ENCODE measurements around the gene FGF22.
A peak's percentile ranks its signal among the peaks of the same experiment; 100 is the strongest.
"Not testable (repeated sequence)": the region's sequence is repeated elsewhere in the genome, so short reads cannot be mapped to it uniquely, and the experiment has no call there.

FGF22 gene

DNA sequence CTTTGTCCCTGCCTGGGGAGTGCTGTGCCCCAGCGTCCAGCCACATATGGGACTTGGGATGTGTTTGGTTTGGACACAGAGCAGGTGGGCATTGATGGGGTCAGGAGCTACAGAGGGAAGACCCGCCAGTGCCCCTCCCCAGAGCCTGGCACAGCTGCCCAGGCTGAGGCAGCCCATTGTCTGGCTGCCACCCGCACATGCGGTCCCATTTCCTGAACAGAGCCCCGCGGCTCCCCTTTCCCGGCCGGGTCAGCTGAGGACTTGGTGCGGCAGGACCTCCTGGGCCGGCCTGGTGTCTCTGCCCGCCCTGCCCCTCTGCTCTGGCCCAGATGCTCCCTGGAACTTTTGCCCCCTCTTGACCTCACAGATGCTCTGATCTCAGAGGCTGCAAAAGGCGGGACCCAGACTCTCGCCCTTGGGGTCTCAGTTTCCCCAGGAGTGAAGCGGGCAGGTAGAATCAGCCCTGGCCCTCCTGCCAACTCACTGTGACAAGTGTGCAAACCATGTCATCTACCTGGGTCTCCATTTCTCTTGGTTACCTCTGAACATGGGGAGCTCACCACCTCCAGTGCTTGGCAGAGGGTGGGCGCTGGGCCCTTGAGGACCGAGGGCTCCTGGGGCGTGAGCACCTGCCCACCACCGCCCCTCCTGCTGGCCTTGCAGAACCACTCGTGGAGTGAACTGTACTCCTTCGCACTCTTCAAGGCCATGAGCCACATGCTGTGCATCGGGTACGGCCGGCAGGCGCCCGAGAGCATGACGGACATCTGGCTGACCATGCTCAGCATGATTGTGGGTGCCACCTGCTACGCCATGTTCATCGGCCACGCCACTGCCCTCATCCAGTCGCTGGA is 32.2 kb upstream of the FGF22 start:
- no peak for DNase-seq

DNA sequence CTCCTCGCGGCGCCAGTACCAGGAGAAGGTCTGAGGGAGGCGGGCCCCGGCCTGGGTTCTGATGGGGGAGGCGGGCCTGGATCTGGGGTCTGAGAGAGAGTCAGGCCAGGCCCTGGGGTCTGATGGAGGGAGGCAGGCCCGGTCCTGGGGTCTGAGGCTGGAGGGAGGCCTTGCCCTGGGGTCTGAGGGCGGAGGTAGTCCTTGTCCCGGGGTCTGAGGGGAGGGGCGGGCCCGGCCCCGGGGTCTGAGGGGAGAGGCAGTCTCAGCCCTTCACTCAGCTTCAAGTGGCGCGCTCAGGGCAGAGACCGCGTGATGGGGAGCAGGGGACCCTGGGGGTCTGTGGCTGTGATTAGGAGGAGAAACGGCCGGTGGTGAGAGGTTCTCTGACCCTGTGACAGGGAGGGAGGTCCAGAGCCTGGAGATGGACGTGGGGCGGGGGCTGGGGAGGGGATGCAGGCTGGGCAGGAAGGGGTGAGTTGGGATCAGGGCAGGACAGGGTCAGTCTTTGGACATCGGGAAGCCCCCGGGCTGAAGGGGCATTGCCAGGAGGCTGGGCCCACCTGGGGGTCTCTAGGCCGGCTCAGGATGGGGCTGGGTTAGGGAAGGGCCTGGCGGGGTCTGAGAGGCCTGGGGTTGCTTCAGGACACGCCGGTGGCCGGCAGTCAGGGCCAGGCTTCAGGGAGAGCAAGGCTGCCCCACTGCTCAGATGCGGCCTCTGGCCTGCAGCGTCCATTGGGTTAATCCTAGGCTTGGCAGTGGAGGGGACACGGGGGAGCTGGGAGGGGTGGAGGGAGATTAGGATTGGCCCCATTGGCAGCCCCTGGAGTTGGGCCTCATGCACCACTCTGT is 31.3 kb upstream of the FGF22 start:
- no peak for DNase-seq

DNA sequence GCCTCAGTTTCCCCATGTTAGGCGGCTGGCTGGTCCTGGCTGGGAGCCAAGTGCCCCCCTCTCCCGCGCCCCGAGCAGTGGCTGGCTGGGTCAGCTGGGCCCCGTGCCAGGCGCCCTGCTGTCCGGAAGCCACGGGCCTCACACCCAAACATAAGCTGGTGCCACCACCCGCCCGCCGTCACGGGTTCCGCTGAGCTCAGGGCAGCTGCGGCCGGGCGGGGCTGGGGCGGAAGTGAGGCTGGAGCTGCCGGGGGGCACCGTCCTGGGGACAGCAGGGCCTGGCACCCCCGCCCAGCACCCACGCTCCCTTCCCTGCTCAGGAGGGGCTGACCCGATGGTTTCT is 30.7 kb upstream of the FGF22 start:
- no peak for DNase-seq

DNA sequence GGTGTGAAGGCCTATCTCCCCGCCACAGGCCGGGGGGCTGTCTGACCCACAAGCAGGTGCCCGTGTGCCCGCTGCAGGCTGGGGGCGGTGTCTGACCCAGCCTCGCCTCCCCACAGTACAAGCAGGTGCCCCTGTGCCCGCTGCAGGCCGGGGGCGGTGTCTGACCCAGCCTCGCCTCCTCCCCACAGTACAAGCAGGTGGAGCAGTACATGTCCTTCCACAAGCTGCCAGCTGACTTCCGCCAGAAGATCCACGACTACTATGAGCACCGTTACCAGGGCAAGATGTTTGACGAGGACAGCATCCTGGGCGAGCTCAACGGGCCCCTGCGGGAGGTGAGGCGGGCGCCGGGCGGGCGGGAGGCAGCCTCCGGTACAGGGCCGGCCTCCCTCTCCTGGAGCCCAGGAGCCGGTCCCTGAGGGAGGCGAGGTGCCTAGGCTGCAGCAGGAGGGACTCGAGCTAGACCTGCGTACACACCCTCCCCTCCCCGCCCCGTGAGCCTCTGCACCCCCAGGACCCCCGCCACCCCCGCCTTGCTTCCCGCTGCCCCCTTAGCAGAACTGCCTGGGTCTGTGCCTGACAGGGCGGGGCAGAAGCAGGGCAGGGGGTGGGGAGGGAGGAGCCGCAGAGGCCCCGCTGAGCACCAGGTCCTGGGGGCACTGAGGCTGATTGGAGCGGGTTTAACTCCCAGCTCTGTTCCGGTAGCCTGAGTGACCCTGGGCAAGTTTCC is 29.4 kb upstream of the FGF22 start:
- DNase-seq, result no peak

DNA sequence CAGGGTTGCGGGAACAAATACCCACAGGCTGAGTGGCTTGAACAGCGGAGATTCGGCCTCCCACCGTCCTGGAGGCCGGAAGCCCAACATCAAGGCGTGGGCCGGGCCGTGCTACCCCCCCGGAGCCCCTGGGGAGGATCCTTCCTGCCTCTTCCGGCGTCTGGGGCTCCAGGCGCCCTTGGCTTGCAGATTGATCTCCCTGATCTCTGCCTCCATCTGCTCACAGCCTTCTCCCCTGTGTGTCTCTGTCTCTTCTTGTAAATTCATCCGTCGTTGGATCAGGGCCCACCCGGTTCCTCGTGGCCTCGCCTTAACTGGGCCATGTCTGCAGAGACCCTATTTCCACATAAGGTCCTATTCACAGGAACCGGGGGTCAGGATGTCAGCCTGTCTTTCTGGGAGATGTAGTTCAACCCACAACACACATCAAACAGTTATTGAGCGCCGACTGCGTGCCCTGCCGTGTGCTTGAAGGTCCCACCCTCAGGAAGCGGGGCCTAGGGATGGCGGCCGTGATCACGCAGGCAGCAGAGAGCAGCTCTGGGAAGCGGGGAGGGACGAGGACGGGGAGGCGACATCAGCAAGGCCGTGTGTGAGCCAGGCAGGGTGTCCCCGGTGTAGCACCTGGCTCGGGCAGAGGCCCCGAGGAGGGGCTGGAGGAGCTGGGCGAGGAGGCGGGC is 28.7 kb upstream of the FGF22 start:
- DNase-seq, result peak; percentile 46

DNA sequence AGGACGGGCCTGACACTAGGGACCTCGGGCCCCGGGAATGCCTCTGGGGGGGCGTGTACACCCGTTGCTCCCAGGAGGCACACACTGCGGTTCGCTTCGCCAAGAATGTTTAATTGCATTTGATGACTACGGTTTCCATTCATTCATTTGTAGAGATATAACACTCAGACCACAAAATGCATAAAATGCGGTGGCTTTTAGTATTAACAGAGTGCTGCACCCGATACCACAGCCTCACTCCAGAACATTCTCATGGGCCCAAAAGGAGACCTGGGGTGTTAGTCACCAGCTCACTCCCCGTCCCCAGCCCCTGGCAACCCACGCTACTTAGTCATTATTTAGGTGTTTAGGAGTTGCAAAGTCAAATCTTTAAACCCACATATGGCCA is 28.2 kb upstream of the FGF22 start:
- no peak for DNase-seq

DNA sequence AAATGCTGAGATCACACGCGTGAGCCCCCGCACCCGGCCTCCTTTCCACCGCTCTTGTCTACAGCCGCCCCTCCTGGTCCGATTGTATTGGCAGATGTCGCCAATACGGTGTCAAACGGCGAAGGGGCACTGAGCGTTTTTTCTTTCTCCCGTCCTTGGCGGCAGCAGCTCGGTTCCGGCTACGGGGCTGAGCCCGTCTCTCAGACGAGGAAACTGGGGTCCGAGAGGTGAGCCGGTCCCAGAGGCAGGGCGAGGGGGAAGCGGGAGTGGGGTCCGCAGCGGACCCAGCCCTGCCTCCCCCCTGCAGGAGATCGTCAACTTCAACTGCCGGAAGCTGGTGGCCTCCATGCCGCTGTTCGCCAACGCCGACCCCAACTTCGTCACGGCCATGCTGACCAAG is 26.7 kb upstream of the FGF22 start:
- DNase-seq, result no peak

DNA sequence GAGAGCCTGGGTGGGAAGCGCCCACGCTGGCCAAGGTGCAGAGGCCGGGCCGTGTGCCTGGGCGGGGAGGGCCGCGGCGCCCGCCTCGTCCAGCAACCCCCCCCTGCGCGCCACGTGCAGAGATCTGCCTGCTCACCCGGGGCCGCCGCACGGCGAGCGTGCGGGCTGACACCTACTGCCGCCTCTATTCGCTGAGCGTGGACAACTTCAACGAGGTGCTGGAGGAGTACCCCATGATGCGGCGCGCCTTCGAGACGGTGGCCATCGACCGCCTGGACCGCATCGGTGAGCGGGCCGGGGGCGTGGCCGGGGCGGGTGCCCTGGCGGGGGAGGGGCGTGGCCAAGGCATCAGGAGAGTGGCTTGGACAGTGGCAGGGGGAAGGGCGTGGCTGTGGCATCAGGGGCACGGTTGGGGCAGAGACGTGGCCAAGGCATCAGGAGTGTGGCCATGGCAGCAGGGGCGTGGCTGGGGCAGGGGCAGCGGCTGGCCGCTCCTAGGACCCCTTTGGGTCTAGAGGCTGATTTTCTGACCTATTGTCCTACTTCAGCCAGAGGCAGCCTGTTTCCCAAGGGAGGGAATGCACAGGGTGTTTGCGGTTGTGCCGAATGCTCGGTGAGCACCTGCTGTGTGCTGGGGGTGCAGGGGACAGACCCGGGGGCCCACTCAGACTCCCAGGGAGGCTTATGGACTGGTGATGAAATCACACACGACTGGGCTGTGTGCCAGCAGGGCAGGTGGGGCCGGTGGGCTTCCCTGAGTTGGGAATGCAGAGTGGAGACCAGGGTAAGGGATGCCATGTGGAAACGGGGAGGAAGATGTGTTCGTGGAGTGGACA is 25.7 kb upstream of the FGF22 start:
- no peak for DNase-seq

DNA sequence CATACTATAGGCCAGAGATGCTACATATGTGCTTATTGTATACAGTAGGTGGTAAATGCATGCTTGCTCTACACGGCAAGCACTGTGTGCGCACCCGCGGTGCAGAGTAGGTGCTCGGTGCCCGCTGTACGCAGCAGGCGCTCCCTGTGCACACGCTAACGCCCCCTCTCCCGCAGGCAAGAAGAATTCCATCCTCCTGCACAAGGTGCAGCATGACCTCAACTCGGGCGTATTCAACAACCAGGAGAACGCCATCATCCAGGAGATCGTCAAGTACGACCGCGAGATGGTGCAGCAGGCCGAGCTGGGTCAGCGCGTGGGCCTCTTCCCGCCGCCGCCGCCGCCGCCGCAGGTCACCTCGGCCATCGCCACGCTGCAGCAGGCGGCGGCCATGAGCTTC is 24.1 kb upstream of the FGF22 start:
- DNase-seq, result no peak

DNA sequence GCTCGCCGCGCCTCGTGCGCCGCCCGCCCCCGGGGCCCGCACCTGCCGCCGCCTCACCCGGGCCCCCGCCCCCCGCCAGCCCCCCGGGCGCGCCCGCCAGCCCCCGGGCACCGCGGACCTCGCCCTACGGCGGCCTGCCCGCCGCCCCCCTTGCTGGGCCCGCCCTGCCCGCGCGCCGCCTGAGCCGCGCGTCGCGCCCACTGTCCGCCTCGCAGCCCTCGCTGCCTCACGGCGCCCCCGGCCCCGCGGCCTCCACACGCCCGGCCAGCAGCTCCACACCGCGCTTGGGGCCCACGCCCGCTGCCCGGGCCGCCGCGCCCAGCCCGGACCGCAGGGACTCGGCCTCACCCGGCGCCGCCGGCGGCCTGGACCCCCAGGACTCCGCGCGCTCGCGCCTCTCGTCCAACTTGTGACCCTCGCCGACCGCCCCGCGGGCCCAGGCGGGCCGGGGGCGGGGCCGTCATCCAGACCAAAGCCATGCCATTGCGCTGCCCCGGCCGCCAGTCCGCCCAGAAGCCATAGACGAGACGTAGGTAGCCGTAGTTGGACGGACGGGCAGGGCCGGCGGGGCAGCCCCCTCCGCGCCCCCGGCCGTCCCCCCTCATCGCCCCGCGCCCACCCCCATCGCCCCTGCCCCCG is 23.5 kb upstream of the FGF22 start:
- no peak for DNase-seq

DNA sequence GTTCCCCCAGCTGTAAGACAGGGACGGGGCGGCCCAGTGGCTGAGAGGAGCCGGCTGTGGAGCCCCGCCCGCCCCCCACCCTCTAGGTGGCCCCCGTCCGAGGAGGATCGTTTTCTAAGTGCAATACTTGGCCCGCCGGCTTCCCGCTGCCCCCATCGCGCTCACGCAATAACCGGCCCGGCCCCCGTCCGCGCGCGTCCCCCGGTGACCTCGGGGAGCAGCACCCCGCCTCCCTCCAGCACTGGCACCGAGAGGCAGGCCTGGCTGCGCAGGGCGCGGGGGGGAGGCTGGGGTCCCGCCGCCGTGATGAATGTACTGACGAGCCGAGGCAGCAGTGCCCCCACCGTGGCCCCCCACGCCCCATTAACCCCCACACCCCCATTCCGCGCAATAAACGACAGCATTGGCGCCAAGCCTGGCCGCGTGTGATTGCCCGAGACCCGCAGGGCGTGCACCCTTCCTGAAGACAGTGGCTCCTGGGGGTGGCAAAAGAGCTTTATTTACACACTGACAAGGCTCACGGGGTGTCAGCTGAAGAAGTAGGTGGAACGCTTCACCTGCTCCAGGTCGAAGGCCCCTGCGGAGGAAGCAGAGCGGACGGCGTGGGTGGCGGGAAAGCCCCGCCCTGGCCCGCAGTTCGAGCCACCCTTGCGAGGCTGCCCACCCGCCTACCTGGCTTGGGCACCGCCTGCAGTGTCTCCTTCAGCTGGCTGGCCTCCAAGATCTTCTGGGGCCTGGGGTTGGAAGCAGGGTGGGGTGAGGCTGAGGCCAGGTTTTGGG is 22.7 kb upstream of the FGF22 start:
- no peak for DNase-seq

DNA sequence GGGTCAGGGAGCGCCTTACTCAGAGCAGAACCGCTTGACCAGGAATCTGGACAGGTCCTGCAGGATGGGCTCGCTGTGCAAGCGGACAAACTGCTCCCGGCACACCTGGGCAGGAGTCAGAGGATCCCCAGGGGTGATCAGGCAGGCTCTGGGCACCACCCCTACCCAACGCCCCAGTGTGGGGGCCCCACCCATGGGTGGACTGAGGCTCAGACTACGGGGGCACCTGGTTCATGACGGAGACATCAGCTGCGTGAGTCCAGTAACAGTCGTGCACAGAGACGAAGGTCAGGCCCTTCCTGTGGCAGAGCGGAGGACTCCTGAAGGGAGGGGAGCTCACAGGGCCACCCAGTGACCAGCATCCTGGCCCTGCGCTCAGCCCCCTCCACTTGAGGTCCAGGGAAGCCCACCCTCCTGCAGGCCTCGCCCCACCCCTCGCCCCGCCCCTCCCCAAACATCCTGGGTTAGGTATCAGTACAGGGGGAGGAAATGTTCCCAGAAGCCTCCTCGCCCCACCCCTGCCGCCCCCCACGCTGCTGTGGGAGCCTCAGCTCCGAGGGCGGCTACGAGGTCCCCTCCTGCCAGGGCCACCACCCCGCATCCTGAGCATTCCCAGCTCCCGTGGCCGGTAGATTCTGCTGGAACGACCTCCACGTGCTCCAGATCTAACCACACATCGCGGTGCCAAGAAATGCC is 22.0 kb upstream of the FGF22 start:
- no peak for DNase-seq

DNA sequence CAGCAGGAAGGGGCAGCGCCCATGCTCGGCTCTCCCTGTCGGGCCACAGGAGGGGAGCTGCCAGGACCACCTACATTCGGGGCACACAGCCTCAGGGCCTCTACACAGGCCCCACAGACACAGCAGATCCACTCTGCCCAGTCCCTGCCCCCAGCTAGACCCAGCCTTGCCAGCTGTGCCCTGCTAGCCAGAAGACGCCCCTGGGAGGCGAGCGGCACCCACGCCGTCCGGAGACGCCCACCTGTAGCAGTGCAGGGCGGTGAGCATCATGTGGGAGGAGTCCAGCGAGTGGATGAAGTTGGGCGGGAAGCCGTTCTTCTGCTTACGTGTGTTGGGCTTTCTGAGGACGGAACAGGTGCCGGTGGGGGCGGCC is 21.4 kb upstream of the FGF22 start:
- no peak for DNase-seq

DNA sequence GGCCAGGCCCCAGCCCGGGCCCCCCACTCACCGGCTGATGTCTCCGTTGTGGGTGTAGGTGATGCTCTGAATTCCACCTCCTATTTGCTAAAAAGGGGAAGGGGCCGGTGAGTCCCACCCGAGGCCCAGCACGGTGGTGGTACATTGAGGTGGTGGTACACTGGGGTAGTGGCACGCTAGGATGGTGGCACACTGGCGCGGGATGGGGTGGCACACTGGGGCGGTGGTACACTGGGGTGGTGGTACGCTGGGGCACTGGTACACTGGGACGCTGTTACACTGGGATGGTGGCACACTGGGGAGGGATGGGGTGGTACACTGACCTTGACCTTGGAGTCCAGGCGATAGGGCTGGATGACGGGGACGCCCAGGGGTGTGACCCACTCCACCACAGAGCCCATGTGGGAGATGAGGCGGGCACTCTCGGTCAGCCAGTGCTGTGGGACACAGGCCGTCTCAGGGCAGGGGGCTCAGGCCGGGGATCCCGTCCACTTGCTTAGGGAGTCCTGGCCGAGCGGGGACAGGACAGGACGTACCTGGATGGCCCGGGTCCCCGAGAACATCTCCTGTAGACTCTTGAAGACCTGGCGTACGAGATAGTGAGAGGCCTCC is 20.9 kb upstream of the FGF22 start:
- DNase-seq, result no peak

DNA sequence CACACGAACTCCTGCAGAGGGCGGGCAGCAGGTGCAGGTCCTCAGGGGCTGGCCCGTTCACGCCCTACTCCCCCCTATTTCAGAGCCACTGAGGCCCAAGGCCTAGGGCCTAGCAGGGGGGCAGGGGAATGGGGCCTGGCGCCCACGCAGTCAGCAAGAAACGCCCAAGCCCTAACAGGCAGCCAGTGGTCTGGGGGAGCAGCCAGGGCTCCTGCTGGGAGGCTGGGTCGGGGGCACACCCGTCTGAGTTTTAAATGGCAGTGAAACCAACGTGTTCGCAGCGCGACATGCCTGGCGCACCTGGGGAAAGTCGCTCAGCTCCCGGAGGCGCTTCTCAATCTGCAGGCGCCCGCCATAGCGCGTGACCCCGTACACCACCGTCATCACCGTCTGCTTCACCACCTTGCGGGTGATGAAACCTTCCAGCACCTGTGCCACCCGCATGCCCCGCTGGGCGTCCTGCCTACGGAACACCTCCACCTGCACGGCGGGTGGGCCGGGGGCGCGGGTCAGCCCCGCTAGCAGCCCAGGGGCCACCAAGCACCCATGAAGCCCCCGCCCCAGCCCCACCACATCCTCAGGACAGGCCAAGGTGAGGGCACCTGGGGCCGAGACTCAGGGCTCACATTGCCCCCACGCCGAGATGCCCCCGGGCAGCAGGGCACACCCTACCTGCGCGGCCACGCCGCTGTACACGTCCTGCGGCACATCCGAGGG is 20.2 kb upstream of the FGF22 start:
- DNase-seq, result no peak

DNA sequence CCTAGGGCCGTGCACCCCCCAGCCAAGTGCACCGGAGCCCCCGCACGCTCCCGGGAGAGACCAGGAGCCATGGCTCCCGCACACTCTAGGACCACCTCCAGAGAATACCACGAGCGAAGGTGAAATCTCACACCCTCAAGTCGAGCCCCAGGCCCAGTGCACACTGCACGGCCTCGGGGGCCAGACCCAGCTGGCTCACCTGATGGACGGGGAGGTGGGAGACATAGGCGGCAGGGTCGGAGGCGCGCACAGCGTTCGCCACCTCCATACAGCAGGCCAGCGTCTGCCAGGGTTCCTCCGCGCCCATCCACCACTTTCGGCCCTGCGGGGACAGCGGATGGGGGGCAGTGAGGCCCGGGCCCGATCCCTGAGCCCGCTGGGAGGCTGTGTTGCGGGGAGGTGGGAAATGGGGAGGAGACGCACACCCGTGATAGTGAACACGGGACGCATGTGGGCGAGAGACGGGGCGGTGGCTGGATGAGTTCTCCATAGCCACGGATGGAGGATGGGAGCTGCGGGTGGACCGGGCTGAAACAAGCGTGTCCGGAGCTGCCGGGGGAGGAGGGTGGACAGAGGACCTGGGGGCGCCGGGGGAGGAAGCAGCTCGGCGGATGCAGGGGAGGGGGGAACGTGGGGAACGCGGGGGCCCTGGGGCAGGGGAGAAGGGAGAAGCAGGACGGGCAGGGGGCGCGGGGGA is 19.4 kb upstream of the FGF22 start:
- no peak for DNase-seq

DNA sequence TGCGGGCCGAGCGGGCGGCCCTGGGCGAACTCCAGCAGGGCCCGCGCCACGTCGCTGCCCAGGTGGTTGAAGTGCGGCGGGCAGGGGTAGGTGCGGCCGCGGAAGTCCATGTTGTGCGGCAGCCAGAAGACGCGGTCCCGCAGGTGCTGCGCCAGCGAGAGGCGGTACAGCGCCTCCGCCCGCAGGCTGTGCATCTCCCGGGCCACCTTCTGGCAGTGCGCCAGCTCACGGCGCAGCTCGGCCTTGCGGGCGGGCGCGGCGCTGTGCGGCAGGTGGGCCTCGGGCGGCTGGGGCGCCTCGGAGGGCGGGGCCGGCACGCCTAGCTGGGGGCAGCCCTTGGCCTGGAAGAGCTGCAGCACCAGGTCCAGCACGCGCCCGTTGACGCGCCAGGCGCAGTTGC is 18.5 kb upstream of the FGF22 start:
- not testable (repeated sequence) for DNase-seq

DNA sequence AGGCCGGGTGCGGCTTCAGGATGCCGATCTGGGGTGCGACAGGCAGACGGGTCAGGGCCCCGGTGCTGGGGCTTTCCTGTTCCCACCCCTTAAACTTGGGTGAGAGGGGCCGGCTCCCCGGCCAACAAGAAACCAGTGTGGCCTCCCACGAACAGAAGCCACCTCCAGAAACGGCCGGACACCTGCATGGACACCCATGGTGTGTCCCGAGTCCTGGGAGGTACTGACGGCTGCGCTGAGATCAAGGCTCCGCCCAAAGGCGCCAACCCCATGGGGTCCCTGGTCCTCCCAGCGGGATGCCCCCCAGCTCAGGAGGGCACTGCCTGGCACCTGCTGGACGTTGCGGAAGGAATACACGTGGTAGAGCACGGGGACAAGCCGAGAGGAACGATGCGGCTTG is 17.9 kb upstream of the FGF22 start:
- no peak for DNase-seq
